ENCODE results near the gene CISTR.
"Not testable (repeated sequence)": the region's sequence is repeated elsewhere in the genome, so short reads cannot be mapped to it uniquely, and the experiment has no call there.

CISTR gene

GRCh38 chr12:53764615-53765014, 12.8 kb upstream of the CISTR start:
- no peak for DNase-seq

- not testable (repeated sequence) for DNase-seq
Measured at GRCh38 chr12:53762793-53763192, 11.0 kb upstream of the CISTR start.

GRCh38 chr12:53761306-53761705, 9.5 kb upstream of the CISTR start:
- DNase-seq: no peak

GRCh38 chr12:53759261-53759660, 7.5 kb upstream of the CISTR start:
- DNase-seq: no peak

- no peak for DNase-seq
Measured at GRCh38 chr12:53758730-53759103, 6.9 kb upstream of the CISTR start.

GRCh38 chr12:53758081-53758729, 6.4 kb upstream of the CISTR start:
- no peak for DNase-seq

GRCh38 chr12:53757101-53757770, 5.5 kb upstream of the CISTR start:
- peak in 53 of 58 donors; percentile 14 to 87 (median 54) for DNase-seq

- DNase-seq: peak in 1 of 58 donors; percentile 42
Measured at GRCh38 chr12:53756300-53757100, 4.7 kb upstream of the CISTR start.

GRCh38 chr12:53755893-53756292, 4.1 kb upstream of the CISTR start:
- no peak for DNase-seq

- DNase-seq: no peak
Measured at GRCh38 chr12:53755451-53755891, 3.7 kb upstream of the CISTR start.

- no peak for DNase-seq
Measured at GRCh38 chr12:53754633-53755264, 3.0 kb upstream of the CISTR start.

GRCh38 chr12:53754188-53754585, 2.4 kb upstream of the CISTR start:
- no peak for DNase-seq

- no peak for DNase-seq
Measured at GRCh38 chr12:53752621-53753020, 842 bp upstream of the CISTR start.

- peak in 2 of 58 donors; percentile 19 to 61 for DNase-seq
Measured at GRCh38 chr12:53752192-53752601, 418 bp upstream of the CISTR start.

GRCh38 chr12:53750812-53751335, 905 bp downstream of the CISTR start:
- peak in 26 of 58 donors; percentile 9 to 77 (median 30) for DNase-seq

GRCh38 chr12:53749986-53750811, 1.6 kb downstream of the CISTR start:
- DNase-seq: no peak

- peak in 17 of 58 donors; percentile 6 to 40 (median 20) for DNase-seq
Measured at GRCh38 chr12:53748072-53748840, 3.5 kb downstream of the CISTR start.

- DNase-seq: no peak
Measured at GRCh38 chr12:53747095-53747494, 4.7 kb downstream of the CISTR start.

- peak in 57 of 58 donors; percentile 42 to 95 (median 85) for DNase-seq
Measured at GRCh38 chr12:53746592-53747092, 5.1 kb downstream of the CISTR start.
